SK-N-SH treated with all-trans-retinoic acid at 6 μM for 48 hours (cell line): ENCODE data around the gene DNER.

ENCODE experiments used
- BACH2 ChIP-seq: fragments of 250-450 bp; sonication (Bioruptor Pico); IDR thresholded peaks from 2 replicates; pipeline ENCODE4 v1.9.0; 2021; ENCODE audit warnings: mild to moderate bottlenecking, borderline replicate concordance
- CSDC2 ChIP-seq: fragments of 250-450 bp; sonication (Bioruptor Pico); IDR thresholded peaks from 2 replicates; pipeline ENCODE4 v1.5.0; 2020; ENCODE audit warnings: mild to moderate bottlenecking, moderate library complexity
- ESRRG ChIP-seq: fragments of 250-450 bp; sonication (Bioruptor Pico); IDR thresholded peaks from 2 replicates; pipeline ENCODE4 v1.6.1; 2021; ENCODE audit warnings: mild to moderate bottlenecking
- GLIS3 ChIP-seq: fragments of 250-450 bp; sonication (Bioruptor Pico); IDR thresholded peaks from 2 replicates; pipeline ENCODE4 v1.5.0; 2020; ENCODE audit warnings: mild to moderate bottlenecking, moderate library complexity
- TCF4 ChIP-seq: fragments of 250-450 bp; sonication (Bioruptor Pico); IDR thresholded peaks from 2 replicates; pipeline ENCODE4 v1.8.0; 2021; ENCODE audit warnings: mild to moderate bottlenecking, moderate library complexity, borderline replicate concordance
- ZC3H10 ChIP-seq: fragments of 250-450 bp; sonication (Bioruptor Pico); IDR thresholded peaks from 2 replicates; pipeline ENCODE4 v1.5.1; 2021; ENCODE audit warnings: mild to moderate bottlenecking, moderate library complexity
- ZFP3 ChIP-seq: fragments of 250-450 bp; sonication (Bioruptor Pico); IDR thresholded peaks from 2 replicates; pipeline ENCODE4 v1.5.0; 2020; ENCODE audit warnings: mild to moderate bottlenecking, moderate library complexity
- ZNF8 ChIP-seq: fragments of 450-650 bp; formaldehyde crosslinking; IDR thresholded peaks from 2 replicates; pipeline ENCODE4 v1.5.0; 2020; ENCODE audit warnings: mild to moderate bottlenecking, moderate library complexity
- TF ChIP-seq, protein P1 (sequence below): fragments of 250-450 bp; sonication (Bioruptor Pico); IDR thresholded peaks from 2 replicates; pipeline ENCODE4 v1.8.0; 2021; ENCODE audit warnings: low read depth, mild to moderate bottlenecking, moderate library complexity, borderline replicate concordance
- TF ChIP-seq, protein P2 (sequence below): fragments of 250-450 bp; sonication (Bioruptor Pico); IDR thresholded peaks from 2 replicates; pipeline ENCODE4 v1.8.0; 2020; ENCODE audit warnings: mild to moderate bottlenecking, moderate library complexity, borderline replicate concordance

DNA sequence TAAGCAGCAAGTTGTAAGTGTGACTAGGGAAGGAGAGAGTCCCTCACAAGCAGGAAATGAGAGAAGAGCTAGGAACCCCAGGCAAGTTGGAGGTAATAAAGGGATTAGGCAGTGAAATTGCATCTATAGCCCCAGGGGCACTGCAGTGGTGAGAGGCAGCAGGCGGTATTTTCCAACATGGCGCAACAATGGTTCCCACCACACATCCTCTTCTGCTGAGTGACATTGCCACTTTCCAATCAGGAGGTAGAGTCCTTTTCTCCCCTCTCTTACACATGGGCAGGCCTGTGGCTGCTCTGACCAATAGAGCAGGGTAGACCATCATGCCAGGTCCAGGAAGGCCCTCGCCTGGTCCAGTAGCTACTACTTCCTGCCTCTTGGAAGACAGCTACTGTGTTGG is 86.6 kb downstream of the DNER start:
- TF ChIP-seq, protein P1, sequence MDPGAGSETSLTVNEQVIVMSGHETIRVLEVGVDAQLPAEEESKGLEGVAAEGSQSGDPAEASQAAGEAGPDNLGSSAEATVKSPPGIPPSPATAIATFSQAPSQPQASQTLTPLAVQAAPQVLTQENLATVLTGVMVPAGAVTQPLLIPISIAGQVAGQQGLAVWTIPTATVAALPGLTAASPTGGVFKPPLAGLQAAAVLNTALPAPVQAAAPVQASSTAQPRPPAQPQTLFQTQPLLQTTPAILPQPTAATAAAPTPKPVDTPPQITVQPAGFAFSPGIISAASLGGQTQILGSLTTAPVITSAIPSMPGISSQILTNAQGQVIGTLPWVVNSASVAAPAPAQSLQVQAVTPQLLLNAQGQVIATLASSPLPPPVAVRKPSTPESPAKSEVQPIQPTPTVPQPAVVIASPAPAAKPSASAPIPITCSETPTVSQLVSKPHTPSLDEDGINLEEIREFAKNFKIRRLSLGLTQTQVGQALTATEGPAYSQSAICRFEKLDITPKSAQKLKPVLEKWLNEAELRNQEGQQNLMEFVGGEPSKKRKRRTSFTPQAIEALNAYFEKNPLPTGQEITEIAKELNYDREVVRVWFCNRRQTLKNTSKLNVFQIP (CRISPR knock-in tag): no peak
- TF ChIP-seq ZNF8 (CRISPR knock-in tag): no peak
- no peak for TF ChIP-seq TCF4
- TF ChIP-seq ESRRG (CRISPR knock-in tag): no peak
- TF ChIP-seq GLIS3 (CRISPR knock-in tag): no peak
- no peak for TF ChIP-seq CSDC2 (CRISPR knock-in tag)
- TF ChIP-seq ZFP3 (CRISPR knock-in tag): no peak
- TF ChIP-seq, protein P2, sequence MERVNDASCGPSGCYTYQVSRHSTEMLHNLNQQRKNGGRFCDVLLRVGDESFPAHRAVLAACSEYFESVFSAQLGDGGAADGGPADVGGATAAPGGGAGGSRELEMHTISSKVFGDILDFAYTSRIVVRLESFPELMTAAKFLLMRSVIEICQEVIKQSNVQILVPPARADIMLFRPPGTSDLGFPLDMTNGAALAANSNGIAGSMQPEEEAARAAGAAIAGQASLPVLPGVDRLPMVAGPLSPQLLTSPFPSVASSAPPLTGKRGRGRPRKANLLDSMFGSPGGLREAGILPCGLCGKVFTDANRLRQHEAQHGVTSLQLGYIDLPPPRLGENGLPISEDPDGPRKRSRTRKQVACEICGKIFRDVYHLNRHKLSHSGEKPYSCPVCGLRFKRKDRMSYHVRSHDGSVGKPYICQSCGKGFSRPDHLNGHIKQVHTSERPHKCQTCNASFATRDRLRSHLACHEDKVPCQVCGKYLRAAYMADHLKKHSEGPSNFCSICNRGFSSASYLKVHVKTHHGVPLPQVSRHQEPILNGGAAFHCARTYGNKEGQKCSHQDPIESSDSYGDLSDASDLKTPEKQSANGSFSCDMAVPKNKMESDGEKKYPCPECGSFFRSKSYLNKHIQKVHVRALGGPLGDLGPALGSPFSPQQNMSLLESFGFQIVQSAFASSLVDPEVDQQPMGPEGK (CRISPR knock-in tag): no peak
- TF ChIP-seq ZC3H10 (CRISPR knock-in tag): no peak
- no peak for TF ChIP-seq BACH2
